Measurements from ENCODE around the gene HIVEP1. TPM values are rescaled to one million over a fixed set of nuclear protein-coding genes. Genes with fewer than 3 reads are reported as not detected.

HIVEP1 gene
- total RNA-seq, 1 donor from 2014 or later, result 48.9 TPM

- Histone ChIP-seq H3K27me3 (ENCODE audit: insufficient read depth, low read length) (no peaks in the 10 kb centered on the region), H3K36me3 (ENCODE audit: insufficient read depth, low read length) (no peaks in the 10 kb centered on the region), H3K9me3 (ENCODE audit: insufficient read depth, low read depth, low read length) (no peaks in the 10 kb centered on the region), H2AFZ (ENCODE audit: low read depth, low read length) (no peak overlapping the region), H3K4me2 (ENCODE audit: low read length) (no peak overlapping the region), H3K4me3 (ENCODE audit: insufficient read depth, low read depth, low read length) (no peak overlapping the region), H3K9ac (ENCODE audit: low read length) (no peak overlapping the region), H3K27ac (ENCODE audit: low read depth, low read length) (no peak overlapping the region), H3K79me2 (ENCODE audit: insufficient read depth, low read length) (no peaks in the 10 kb centered on the region), H3K4me1 (ENCODE audit: insufficient read depth, low read length) (no peaks in the 10 kb centered on the region), H4K20me1 (ENCODE audit: insufficient read depth, low read length) (no peaks in the 10 kb centered on the region)
- DNase-seq (ENCODE audit: low read depth) (no peak), FAIRE-seq (no peak)
- Mint-ChIP-seq H3K36me3 (ENCODE audit: low read depth, unreplicated experiment) (peaks cover 3% of the 10 kb centered on the region), H3K27ac (ENCODE audit: unreplicated experiment) (no peak overlapping the region), H3K4me3 (ENCODE audit: unreplicated experiment) (no peak overlapping the region), H3K9me3 (ENCODE audit: unreplicated experiment) (no peaks in the 10 kb centered on the region), H3K27me3 (ENCODE audit: low read depth, unreplicated experiment) (peaks cover 1% of the 10 kb centered on the region), H3K4me1 (ENCODE audit: low read depth, unreplicated experiment) (peaks cover 6% of the 10 kb centered on the region)
- TF ChIP-seq CTCF (IDR thresholded peaks at IDR 0.05; ENCODE audit: insufficient read depth, low read depth, low read length) (no peak), EZH2 (IDR thresholded peaks at IDR 0.05; ENCODE audit: insufficient read depth, low read length) (no peak)
Measured at GRCh38 chr6:11994875-11995461, 17.1 kb upstream of the HIVEP1 start.

- no peak for TF ChIP-seq CTCF (IDR thresholded peaks at IDR 0.05; ENCODE audit: insufficient read depth, low read depth, low read length)
- TF ChIP-seq EZH2 (IDR thresholded peaks at IDR 0.05; ENCODE audit: insufficient read depth, low read length), result no peak
- Histone ChIP-seq H3K79me2 (ENCODE audit: insufficient read depth, low read length) (no peaks in the 10 kb centered on the region), H3K27me3 (ENCODE audit: insufficient read depth, low read length) (no peaks in the 10 kb centered on the region), H3K4me1 (ENCODE audit: insufficient read depth, low read length) (no peaks in the 10 kb centered on the region), H3K27ac (ENCODE audit: low read depth, low read length) (no peak overlapping the region), H3K4me3 (ENCODE audit: insufficient read depth, low read depth, low read length) (no peak overlapping the region), H3K4me2 (ENCODE audit: low read length) (no peak overlapping the region), H3K9me3 (ENCODE audit: insufficient read depth, low read depth, low read length) (no peaks in the 10 kb centered on the region), H3K9ac (ENCODE audit: low read length) (no peak overlapping the region), H4K20me1 (ENCODE audit: insufficient read depth, low read length) (no peaks in the 10 kb centered on the region), H3K36me3 (ENCODE audit: insufficient read depth, low read length) (no peaks in the 10 kb centered on the region), H2AFZ (ENCODE audit: low read depth, low read length) (no peak overlapping the region)
- H3K4me1 Mint-ChIP-seq (ENCODE audit: low read depth, unreplicated experiment), result peaks cover 6% of the 10 kb centered on the region
- no peak for DNase-seq (ENCODE audit: low read depth)
- peaks cover 3% of the 10 kb centered on the region for H3K36me3 Mint-ChIP-seq (ENCODE audit: low read depth, unreplicated experiment)
- FAIRE-seq, result no peak
- no peaks in the 10 kb centered on the region for H3K9me3 Mint-ChIP-seq (ENCODE audit: unreplicated experiment)
- no peak overlapping the region for H3K4me3 Mint-ChIP-seq (ENCODE audit: unreplicated experiment)
- H3K27ac Mint-ChIP-seq (ENCODE audit: unreplicated experiment), result no peak overlapping the region
- H3K27me3 Mint-ChIP-seq (ENCODE audit: low read depth, unreplicated experiment), result peaks cover 2% of the 10 kb centered on the region
Measured at GRCh38 chr6:11996751-11997150, 15.4 kb upstream of the HIVEP1 start.

GRCh38 chr6:11999246-11999645, 12.9 kb upstream of the HIVEP1 start:
- Histone ChIP-seq H3K4me1 (ENCODE audit: insufficient read depth, low read length) (no peaks in the 10 kb centered on the region), H4K20me1 (ENCODE audit: insufficient read depth, low read length) (no peaks in the 10 kb centered on the region), H3K9me3 (ENCODE audit: insufficient read depth, low read depth, low read length) (no peaks in the 10 kb centered on the region), H3K9ac (ENCODE audit: low read length) (no peak overlapping the region), H3K4me2 (ENCODE audit: low read length) (no peak overlapping the region), H3K27me3 (ENCODE audit: insufficient read depth, low read length) (no peaks in the 10 kb centered on the region), H3K36me3 (ENCODE audit: insufficient read depth, low read length) (no peaks in the 10 kb centered on the region), H3K79me2 (ENCODE audit: insufficient read depth, low read length) (no peaks in the 10 kb centered on the region), H3K4me3 (ENCODE audit: insufficient read depth, low read depth, low read length) (no peak overlapping the region), H2AFZ (ENCODE audit: low read depth, low read length) (no peak overlapping the region), H3K27ac (ENCODE audit: low read depth, low read length) (peak overlapping the region; percentile 20)
- DNase-seq (ENCODE audit: low read depth), result peak; percentile 62
- no peak for TF ChIP-seq CTCF (IDR thresholded peaks at IDR 0.05; ENCODE audit: insufficient read depth, low read depth, low read length)
- no peak for TF ChIP-seq EZH2 (IDR thresholded peaks at IDR 0.05; ENCODE audit: insufficient read depth, low read length)
- FAIRE-seq, result peak; percentile 55
- Mint-ChIP-seq H3K27me3 (ENCODE audit: low read depth, unreplicated experiment) (peaks cover 2% of the 10 kb centered on the region), H3K4me1 (ENCODE audit: low read depth, unreplicated experiment) (peaks cover 6% of the 10 kb centered on the region), H3K27ac (ENCODE audit: unreplicated experiment) (no peak overlapping the region), H3K36me3 (ENCODE audit: low read depth, unreplicated experiment) (no peaks in the 10 kb centered on the region), H3K4me3 (ENCODE audit: unreplicated experiment) (no peak overlapping the region), H3K9me3 (ENCODE audit: unreplicated experiment) (no peaks in the 10 kb centered on the region)
